G401.6 (cell line): Measurements from ENCODE around the gene CALHM4.
A peak's percentile ranks its signal among the peaks of the same experiment; 100 is the strongest.

ENCODE experiments used
- FAIRE-seq: peaks from 2 replicates; lab custom pipeline; 2012; peaks lifted over from hg19 to GRCh38; lab: Jason Lieb, UNC

Gene CALHM4, protein sequence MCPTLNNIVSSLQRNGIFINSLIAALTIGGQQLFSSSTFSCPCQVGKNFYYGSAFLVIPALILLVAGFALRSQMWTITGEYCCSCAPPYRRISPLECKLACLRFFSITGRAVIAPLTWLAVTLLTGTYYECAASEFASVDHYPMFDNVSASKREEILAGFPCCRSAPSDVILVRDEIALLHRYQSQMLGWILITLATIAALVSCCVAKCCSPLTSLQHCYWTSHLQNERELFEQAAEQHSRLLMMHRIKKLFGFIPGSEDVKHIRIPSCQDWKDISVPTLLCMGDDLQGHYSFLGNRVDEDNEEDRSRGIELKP

DNA sequence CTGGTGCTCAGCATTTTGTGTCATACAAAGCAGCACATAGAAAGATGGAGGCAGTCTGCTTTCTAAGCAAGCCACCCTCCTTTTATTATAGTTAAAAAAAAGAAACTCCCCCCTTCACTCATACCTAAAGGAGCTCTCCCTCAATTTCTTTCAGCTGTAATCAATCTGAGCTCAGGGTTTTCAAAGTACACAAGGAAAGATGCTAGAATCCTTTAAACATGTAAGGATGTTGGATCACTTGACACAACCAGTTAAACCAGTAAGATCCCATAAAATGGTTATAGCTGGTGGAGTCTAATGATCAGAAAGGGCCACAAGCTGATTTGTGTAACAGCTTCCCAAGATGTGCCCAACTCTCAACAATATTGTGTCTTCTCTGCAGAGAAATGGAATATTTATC is at the start of gene CALHM4:
Gene CALHM4 (plus strand): TSS at position 301 of the 400 bp plus-strand sequence. CDS start 43 bp downstream, at position 344.
- FAIRE-seq = no peak

DNA sequence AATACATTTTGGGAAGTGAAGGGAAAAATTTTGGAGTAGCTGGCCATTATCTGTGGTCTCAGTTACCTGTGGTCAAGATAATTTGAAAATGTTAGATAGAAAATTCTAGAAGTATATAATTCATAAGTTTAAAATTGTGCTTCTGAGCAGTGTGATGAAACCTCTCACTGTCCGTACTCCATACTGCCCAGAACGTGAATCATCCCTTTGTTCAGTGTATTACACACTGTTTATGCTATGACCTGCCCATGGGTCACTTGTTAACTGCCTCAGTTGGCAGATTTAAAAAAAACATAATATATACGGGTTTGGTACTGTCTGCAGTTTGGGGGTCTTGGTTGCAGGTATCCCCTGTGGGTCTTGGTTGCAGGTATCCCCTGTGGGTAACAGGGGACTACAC is 46.2 kb upstream of the CALHM4 start:
- FAIRE-seq = no peak

DNA sequence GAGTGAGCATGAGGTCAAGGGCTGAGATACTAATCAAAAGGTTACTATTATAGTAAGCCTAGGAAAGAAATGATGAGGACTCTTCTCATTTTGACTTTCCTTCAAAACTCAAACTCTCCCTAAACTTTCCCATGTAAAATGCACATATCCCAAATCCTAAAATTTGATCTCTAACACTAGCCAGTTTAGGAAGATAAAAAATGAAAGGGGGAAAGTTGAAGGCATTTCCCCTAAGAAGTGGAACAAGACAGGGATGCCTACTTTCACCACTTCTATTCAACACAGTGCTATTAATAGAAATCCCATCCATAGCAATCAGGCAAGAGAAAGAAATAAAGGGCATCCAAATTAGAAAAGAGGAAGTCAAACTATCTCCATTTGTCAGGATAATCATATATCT is 45.0 kb upstream of the CALHM4 start:
- FAIRE-seq = no peak

DNA sequence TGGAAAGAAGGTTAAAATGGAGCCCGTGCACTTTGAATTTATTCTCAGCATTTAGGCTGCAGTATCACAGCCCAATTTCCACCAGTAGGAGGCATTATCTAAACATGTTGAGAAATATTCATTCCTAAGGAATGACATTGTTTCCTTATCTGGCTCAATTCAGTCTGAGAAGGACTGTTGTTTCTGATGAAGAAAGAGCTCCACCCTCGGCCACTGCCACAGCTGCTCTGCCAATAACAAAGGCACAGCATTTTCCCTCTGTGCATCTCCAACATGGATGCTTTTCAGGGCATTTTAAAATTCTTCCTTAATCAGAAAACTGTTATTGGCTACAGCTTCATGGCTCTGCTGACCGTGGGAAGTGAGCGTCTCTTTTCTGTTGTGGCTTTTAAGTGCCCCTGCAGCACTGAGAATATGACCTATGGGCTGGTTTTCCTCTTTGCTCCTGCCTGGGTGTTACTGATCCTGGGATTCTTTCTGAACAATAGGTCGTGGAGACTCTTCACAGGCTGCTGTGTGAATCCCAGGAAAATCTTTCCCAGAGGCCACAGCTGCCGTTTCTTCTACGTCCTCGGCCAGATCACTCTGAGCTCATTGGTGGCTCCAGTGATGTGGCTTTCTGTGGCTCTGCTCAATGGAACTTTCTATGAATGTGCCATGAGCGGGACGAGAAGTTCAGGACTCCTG is 42.0 kb upstream of the CALHM4 start, which contains the start of gene CALHM5:
Gene CALHM5 (plus strand): TSS at position 216 of the 687 bp plus-strand sequence. CDS start 58 bp downstream, at position 274.
- FAIRE-seq = peak; percentile 37

DNA sequence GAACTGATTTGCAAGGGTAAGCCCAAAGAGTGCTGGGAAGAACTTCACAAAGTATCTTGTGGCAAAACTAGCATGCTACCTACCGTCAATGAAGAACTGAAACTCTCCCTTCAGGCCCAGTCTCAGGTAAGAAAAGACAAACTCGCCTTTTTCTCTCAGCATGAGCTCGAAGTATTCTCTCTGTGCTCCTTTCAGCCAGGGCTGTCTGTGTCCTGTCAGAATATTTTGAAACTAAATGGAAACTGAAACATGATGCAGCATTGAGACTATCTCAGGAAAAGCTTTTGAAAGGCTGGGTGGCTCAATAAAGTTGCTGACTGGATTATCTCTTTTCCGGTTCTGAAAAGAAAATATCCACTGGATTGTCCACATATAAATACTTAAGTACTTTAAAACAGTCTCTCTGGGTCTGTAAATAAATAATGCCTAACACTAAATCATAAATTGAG is 41.4 kb upstream of the CALHM4 start:
- no peak for FAIRE-seq

DNA sequence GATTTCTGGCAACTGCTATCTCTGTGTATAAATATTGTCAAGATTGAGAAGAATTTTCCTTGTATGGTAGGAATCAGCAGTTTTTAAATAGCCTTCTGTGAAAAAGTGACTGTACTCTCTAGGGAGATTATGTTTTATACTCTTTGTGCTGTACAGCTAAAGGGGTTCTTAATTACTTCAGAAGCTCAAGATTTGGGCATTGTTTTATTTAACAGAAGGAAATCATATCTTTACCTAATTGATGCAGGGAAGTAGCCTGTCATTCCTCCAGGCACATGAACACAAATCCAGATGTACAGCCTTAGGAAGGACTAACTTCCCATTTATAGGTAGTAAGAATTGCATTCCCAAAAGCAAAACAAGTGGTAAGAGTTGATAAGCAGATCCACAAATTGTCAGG is 40.8 kb upstream of the CALHM4 start:
- FAIRE-seq = no peak

DNA sequence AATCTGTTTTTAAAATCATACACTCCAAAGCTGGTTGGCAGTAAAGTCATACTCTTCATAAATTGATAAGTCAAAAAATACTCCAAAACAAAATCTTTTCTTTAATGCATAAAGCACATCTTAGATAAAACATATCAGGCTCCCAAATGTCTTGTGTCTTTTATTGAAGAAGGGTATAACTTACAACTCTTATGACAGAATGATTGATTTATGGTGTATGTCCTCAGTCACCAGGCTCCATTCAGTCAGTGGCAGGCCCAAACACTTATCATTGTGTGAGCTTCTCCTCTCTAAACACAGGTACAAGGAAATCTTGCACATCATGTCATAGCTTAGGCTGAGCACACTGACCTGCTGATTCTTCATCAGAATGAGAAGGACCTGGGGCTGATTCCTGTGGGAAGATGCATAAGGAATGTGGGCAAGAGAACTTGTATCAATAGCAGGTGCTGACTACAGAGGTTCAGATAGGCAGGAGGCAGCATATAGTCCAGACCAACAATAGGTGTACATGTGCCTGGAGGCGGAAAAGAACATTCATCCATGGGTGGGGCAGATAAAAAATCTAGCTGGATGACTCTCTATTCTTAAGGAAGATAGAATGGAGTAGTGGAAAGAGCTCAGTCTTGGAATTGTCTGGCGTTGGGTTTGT is 40.2 kb upstream of the CALHM4 start:
- FAIRE-seq = no peak

DNA sequence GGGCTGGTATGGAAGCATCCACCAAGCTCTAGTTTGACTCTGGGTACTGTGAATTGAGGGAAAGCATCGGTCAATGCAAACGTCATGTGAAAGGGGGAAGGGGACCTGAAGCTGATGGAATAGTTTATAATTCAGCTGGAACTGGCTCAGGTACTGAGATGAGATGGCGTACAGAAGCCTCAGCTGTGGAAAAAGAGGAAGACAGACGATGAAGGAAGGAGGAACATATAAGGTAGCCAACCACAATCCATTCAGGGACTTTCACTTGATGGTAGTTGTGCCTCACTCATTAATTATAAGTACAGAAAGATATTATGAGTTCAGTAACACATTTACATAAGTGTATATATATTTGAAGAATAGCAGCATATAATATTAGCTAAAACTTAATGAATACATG is 39.4 kb upstream of the CALHM4 start:
- no peak for FAIRE-seq

DNA sequence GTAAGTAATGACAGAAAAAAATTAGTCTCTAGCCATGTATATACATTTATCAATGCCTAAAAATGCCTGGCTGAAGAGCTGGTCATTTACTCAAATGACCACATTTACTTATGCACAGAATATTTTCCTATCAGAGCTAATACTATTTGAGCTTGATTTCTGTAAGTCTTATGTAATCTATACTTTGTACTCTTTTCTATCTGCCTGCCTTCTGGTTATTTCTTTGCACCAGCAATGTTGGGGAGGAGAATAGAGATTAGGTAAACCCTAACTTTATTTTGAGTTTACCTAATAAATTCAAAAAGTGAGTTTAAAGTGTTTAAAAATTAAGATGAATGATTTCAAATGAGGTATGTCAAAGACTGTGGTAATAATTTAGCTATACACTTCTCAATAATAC is 38.4 kb upstream of the CALHM4 start:
- no peak for FAIRE-seq

DNA sequence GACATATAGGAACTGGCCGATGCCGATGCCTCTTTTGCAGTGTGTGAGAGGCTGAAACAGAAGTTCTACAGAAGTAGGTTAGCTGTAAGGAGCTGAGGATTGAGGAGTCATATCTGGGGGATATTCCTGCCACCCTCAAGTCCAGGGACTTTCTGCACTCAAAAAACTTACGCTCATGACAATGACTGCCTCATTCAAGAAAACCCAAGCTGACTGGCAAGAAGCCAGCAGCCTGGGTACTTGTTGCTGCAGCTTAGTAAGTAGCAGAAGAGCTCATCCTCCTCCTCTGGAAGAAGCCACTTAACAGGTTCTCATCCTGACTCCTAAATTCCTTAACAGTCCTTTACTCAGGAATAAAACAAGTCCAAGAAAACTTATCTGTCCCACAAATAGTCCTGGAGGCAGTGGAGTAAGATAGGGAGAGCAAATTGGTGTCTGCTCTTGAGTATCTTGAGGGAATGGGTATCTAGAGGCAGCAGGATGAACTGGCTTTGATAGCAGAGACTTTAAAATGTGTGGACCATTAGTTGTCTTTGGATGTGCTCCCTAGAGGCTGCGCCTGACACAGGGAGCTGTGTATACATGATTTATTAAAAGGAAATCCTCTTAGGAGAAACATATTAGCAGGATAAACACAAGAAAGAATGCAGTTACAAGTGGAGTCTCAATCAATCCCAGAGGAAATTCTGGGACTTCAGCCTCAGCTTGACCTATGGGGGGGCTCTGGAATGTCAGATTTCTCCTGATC is 34.8 kb upstream of the CALHM4 start:
- no peak for FAIRE-seq

DNA sequence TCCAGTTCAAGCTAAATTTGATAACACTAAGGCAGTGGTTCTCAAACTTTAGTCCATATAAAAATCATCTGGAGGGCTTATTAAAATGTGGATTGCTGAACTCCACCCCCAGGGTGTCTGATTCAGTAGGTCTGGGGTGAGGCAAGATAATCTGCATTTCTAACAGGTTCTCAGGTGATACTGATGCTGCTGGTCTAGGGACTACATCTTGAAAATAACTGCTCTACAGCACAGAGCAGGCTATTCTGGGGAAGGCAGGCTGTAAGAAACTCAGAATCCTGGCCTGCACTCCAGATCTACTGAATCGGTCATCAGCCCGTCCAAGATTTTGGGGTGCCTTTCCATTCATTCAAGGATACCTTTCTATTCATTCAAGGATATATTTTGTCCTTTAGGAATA is 30.7 kb upstream of the CALHM4 start:
- FAIRE-seq = no peak

DNA sequence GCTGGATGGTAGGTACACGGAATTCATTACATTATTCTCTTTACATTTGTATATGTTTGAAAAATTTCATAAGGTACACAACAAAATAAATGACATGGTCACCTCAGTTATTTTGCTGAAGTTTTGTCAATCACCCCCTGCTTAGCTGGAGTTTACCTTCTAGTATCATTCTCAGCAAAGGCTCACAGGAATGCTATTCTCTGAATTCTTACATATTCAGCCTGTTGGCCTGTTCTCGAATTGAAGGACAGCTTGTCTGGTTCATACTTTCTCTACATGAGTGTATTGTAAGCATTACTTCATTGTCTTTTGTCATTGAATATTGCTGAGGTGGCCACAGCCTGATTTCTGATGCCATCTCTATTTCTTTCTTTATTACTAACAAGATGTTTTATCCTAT is 29.3 kb upstream of the CALHM4 start:
- FAIRE-seq = no peak

DNA sequence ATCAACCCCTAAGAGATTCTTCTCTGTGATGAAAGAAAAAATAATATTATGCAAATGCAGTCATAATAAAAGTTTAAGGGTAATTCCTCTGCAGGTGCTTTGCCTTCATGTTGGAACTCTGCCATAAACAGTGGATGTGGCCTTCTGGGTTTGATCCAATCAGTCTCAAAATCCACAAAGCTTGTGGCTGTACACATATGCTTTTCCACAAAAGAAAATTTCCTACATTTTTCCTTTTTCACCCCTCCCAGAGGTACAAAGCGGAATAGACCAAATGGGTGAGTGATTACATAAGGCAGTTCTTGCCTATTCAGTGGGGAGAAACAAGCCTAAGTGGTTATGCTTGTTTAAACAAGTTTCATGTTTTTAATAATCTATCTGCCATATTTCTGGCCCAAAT is 25.4 kb upstream of the CALHM4 start:
- no peak for FAIRE-seq

DNA sequence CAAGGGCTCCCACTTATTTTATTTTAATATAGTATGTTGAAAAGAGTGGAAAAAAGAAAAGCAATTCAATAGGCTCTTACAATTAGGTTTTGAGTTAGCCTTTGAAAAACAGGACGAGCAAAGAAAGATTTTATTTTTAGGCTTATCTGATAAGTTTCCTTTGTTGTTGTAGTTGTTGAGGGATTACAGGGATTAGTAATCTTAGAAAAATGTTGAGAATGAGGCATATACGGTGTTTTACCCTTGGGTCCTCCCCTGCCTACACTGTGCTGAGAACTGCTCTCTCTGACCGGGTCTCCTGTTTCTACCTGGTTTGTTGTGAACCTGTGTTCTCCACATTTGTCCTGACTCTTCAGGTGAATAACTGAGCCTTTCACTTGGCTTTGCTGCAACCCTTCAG is 24.8 kb upstream of the CALHM4 start:
- FAIRE-seq = peak; percentile 89

DNA sequence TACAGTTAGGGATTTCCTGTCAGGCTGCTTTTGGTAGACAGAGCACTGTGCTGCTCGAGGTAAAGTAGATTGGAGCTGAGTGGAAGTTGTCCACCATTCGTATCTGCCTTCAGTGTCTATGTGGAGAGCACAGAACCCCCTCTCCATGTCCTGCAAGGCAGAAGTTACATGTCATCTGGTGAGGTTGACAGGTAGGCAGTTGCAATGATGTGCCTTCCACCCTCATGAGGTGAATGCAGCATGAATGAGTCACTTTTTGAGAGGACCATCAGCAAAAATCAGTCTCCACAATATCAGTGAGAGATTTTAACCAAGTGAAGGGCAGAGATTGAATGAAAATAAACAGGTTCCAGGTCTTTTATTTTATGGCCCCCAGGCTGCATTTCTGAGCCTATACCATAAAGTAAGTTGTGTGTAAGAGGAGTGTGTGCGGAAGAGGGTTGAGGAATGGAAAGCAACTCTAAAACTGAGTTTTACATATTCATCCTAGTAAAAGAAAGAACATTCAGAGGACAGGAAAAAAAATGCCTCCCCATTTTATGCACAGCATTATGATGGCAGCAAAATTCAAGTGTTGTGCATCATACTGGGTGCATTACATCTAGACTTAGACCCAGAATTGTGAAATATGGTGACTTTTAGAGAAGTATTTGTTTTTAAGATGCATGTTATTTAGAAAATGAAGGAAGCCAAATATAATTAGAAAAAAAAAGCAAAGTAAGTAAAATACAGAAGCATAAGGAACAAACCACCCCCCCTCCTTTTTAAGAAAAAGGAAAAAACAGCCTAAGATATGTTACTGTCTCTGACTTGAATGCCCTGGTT is 23.9 kb upstream of the CALHM4 start:
- FAIRE-seq = no peak

DNA sequence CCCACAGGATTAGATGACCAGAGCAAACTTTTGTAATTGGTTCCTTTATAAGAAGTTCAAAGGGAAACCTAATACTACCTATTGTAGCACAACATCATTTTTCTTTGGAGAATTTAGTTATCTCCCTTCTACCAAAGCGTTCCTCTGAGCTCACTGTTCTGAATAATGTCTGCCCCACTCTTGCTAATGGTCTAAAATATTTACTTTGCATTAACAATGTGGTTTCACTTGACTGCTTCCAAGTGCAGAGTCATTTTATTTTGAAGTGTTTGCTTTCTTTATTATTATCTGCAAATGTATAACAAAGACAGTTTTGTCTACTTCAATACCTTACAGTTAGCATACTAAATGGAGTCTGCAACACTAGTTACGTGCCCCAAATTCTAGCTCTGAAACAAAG is 23.1 kb upstream of the CALHM4 start:
- no peak for FAIRE-seq

DNA sequence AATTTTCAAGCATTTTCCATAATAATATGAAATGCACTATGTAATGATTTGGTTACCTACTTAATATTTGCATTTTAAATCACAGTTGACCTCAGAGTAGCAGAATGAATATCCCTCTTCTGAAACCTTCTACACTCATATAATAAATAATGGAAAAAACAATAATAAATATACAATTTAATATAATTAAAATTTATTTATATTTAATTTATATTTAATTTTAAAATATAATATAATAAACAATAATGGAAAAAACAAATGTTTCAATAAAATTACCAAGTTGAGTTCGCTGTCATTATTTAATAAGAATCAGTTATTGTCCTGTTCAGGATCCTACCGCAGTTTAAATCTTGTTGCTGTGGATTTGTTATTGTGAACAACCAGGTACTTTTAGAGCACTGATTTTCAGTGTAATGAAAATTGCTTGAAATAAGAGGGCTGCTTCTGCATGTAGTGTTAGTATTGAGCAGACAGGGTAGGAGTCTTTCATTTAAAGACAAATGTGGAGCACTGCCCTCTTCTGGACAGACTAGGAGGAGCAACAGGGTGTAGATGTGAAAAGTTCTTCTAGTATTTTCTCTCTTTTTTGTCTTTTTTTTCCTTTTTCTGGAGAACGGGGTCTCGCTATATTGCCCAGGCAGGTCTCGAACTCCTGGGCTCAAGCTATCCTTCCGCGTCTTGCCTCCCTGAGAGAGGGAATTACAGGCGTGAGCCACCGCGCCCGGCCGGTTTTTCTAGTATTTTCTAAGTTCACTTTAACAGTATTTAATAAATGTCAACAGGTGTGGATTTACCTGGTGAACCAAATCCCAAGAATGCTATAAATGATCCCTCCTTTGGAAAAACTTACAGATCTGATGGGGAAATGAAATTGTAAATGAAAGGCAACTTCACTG is 21.6 kb upstream of the CALHM4 start:
- FAIRE-seq = peak; percentile 96

DNA sequence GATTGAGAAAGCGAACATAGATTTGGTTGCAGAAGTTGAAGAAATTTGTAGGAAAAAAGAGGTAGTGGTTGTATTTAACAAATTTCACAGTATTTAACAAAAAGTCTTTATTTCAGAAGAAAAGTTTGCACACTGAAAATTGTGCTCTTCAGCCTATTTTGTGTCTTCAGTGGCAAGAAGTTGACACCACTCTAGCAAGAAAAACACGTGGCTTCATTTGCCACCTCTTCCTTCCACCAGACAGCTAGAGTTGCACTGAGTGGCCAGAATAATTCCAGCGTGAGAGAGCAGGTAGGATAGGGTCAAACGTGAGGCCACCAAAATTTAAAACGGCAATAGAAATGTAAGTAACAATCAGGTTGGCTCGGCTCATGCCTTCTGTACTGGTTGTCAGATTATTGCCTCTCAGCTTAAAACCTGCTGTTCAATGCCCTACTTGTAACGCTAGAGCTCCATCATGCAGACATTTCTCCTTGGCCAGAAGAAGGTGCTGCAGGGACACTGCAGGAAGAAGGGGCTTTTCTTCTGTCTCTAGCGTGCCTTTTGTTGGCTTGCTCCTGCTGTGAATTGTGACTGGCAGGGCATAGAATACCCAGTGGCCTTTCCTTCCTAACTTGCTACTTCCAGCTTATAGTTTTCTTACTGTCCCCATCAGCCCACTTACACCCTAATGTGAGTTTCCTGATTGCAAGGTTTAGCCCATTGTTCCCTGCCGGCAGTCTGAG is 20.2 kb upstream of the CALHM4 start:
- no peak for FAIRE-seq

DNA sequence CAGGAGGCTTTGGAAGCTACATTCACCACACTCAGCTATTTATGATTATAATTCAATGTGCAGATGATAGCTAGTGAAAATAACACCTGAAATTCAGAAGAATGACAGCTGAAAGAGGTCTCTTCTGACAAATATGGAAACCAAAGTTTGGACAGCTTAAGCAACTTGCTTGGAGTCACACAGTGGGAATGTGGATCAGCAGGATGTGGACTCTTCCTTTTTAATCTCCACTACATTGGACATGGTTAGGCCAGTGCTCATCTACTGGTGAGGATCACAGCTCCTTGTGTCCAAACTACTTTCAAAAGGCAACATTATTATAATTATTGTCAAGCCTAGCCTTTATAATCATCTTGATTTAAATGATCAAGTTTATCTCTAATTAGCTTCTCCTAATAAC is 18.4 kb upstream of the CALHM4 start:
- no peak for FAIRE-seq

DNA sequence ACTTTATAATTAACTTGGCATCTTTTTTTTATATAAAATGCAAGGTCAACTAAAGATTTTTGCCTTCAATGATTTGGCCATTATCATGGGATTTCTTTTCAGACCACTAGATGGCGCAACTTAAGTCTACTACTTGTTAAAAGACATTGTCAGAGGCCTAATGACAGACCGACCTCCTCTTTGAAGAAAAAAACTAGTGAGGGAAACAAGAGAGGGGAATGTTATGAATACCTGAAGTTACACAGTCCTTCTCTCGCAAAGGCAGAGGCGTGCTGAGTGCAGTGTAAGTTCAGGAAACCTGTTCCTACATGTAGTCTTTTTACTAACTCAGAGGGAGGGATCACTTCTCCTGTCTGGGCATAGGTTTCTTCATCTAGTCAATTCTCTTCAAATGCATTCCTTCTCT is 17.3 kb upstream of the CALHM4 start:
- FAIRE-seq = peak; percentile 95
